SU-DHL-6 (cell line): ENCODE measurements around the gene HOXB3.

Experiments used
- H2AFZ ChIP-seq: fragments of 200-600 bp; sonication (generic); 2 replicates; pipeline ENCODE4 v1.6.1; 2014; ENCODE audit warnings: low read depth, mild to moderate bottlenecking, moderate library complexity, mixed read lengths, antibody characterized with exemption, low read length; ENCODE audit not compliant: severe bottlenecking
- H3F3A ChIP-seq: fragments of 200-600 bp; shearing (Covaris generic); 2 replicates; pipeline ENCODE4 v1.6.0; 2016; ENCODE audit warnings: antibody characterized with exemption, mild to moderate bottlenecking; ENCODE audit not compliant: insufficient read depth
- H3K27ac ChIP-seq: fragments of 200-600 bp; sonication (generic); 2 replicates; pipeline ENCODE4 v1.5.1; 2016; ENCODE audit warnings: low read depth, mild to moderate bottlenecking, low read length, moderate library complexity, mixed read lengths
- H3K27me3 ChIP-seq: fragments of 200-600 bp; sonication (generic), shearing (Covaris generic); 2 replicates; pipeline ENCODE4 v1.6.0; 2014; ENCODE audit warnings: mild to moderate bottlenecking, low read length
- H3K36me3 ChIP-seq: fragments of 200-600 bp; sonication (generic); 2 replicates; pipeline ENCODE4 v1.6.1; 2014; ENCODE audit warnings: mild to moderate bottlenecking, low read length, mixed read lengths
- H3K4me2 ChIP-seq: fragments of 300-600, 200-600 bp; shearing (Covaris generic), sonication (generic); 2 replicates; pipeline ENCODE4 v1.6.0; 2014; ENCODE audit warnings: low read length, low read depth, mild to moderate bottlenecking; ENCODE audit not compliant: poor library complexity, severe bottlenecking
- H3K4me3 ChIP-seq: fragments of 200-600 bp; sonication (generic); 2 replicates; pipeline ENCODE4 v1.5.1; 2014; ENCODE audit warnings: antibody characterized with exemption, low read length, mild to moderate bottlenecking, mixed read lengths; ENCODE audit not compliant: insufficient read depth, poor library complexity, severe bottlenecking
- H3K79me2 ChIP-seq: fragments of 200-600 bp; sonication (generic); 2 replicates; pipeline ENCODE4 v1.6.1; 2014; ENCODE audit warnings: mild to moderate bottlenecking, low read length, moderate library complexity; ENCODE audit not compliant: insufficient read depth
- H3K9ac ChIP-seq: fragments of 200-600 bp; sonication (generic); 2 replicates; pipeline ENCODE4 v1.7.0; 2014; ENCODE audit warnings: mild to moderate bottlenecking, low read length
- H3K9me2 ChIP-seq: fragments of 200-600 bp; sonication (generic); replicated peaks from 2 replicates; pipeline ENCODE4 v1.6.1; 2014; ENCODE audit warnings: low read length; ENCODE audit not compliant: insufficient read depth
- H3K9me3 ChIP-seq: fragments of 200-600 bp; sonication (generic); 2 replicates; pipeline ENCODE4 v1.6.1; 2014; ENCODE audit warnings: low read length, mixed read lengths; ENCODE audit not compliant: insufficient read depth
- H4K20me1 ChIP-seq: fragments of 200-600 bp; sonication (generic); 2 replicates; pipeline ENCODE4 v1.6.1; 2014; ENCODE audit warnings: low read depth, mild to moderate bottlenecking, antibody characterized with exemption, low read length, moderate library complexity, mixed read lengths
- EZH2phosphoT487 ChIP-seq: fragments of 200-600 bp; sonication (generic), shearing (Covaris generic); conservative IDR thresholded peaks from 2 replicates; pipeline ENCODE4 v1.6.1; 2018; ENCODE audit warnings: mild to moderate bottlenecking, antibody characterized with exemption, low read length, moderate library complexity, mixed read lengths
- TF ChIP-seq, protein P1 (sequence below): fragments of 200-600 bp; sonication (generic); IDR thresholded peaks from one replicate; pipeline ENCODE4 v1.5.1; 2017; ENCODE audit warnings: antibody characterized with exemption, mild to moderate bottlenecking, low read length, moderate library complexity; ENCODE audit not compliant: insufficient read depth, poor library complexity, severe bottlenecking

HOXB3 gene

DNA sequence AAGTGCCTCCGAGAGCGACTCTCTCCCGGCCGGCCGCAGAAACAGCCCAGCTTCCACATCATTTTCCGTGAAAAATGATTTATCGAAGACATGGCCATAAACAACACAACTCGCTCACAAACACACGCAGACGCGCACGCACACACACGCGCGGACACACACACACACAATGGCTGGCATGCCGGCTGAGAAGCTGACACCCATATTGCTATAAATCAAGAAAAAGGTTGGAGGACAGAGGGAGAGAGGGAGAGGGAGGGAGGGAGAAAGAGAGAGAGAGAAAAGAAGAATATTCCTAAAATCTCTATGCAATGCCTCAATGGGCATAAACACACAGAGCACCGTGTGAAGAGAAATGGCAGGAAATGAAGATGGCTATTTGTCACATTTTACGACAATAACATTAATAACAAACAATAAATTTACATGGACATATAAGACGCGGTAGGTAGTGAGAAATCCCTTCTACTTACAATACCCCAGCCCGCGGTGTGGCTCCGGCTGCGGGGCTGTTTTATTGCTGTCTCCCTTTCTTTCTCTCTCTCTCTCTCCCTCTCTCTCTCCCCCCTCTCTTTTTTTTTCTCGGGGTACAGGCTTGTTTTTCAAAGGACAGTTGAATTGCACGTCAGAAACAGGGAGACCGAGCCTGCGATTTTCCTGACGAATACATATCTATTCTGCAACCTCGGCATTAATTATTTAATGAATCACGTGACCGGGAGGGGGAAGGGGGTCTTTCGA lies 21.4 kb downstream of the HOXB3 start:
- Histone ChIP-seq H3K4me2 (no peak overlapping the region), H3K27me3 (no peaks in the 10 kb centered on the region), H3K27ac (no peak overlapping the region), H3K9me3 (no peaks in the 10 kb centered on the region), H3K4me3 (no peak overlapping the region), H3F3A (no peaks in the 10 kb centered on the region), H3K9ac (no peak overlapping the region), H3K79me2 (no peaks in the 10 kb centered on the region), H3K9me2 (no peaks in the 10 kb centered on the region), H4K20me1 (no peaks in the 10 kb centered on the region), H2AFZ (no peak overlapping the region), H3K36me3 (no peaks in the 10 kb centered on the region)
- TF ChIP-seq, protein P1, sequence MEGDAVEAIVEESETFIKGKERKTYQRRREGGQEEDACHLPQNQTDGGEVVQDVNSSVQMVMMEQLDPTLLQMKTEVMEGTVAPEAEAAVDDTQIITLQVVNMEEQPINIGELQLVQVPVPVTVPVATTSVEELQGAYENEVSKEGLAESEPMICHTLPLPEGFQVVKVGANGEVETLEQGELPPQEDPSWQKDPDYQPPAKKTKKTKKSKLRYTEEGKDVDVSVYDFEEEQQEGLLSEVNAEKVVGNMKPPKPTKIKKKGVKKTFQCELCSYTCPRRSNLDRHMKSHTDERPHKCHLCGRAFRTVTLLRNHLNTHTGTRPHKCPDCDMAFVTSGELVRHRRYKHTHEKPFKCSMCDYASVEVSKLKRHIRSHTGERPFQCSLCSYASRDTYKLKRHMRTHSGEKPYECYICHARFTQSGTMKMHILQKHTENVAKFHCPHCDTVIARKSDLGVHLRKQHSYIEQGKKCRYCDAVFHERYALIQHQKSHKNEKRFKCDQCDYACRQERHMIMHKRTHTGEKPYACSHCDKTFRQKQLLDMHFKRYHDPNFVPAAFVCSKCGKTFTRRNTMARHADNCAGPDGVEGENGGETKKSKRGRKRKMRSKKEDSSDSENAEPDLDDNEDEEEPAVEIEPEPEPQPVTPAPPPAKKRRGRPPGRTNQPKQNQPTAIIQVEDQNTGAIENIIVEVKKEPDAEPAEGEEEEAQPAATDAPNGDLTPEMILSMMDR: no peak
- no peak for TF ChIP-seq EZH2phosphoT487

DNA sequence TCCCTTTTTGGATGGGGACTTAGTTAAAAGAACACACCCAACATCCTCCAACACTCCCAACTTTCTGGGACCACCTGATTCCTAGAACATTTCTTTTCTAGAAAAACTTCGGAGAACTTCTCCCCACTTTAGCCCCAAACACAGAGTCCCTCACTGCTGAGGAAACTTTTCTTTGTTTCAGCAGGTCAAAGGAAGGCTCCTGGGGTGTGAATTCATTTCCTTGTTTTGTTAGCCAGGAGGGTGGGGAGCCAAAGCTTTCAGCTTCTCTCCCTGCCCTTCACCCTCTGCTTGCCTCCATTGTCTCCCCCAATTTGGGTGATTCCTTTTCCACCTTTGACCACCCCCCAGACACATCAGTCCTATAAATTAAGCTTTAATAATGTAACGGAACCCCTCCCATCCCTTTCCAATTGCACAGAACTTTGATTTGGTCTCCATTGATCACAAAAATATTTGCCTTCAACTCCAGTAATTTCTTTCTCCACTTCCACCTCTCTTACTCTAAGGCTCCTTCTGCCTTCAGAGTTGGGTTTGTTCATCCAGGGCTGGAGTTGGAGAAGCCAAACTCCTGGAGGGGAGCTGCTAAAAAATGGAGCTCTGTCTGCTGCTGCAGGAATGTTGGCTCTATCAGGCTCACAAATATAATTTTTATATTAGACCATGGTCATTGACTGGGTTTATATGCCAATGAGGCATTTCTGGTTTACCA lies 22.2 kb downstream of the HOXB3 start:
- H3K4me2 ChIP-seq: no peak overlapping the region
- no peaks in the 10 kb centered on the region for H3K27me3 ChIP-seq
- no peak overlapping the region for H3K9ac ChIP-seq
- no peaks in the 10 kb centered on the region for H3K9me3 ChIP-seq
- H3K36me3 ChIP-seq: no peaks in the 10 kb centered on the region
- H3F3A ChIP-seq: no peaks in the 10 kb centered on the region
- H3K9me2 ChIP-seq: no peaks in the 10 kb centered on the region
- H4K20me1 ChIP-seq: no peaks in the 10 kb centered on the region
- TF ChIP-seq, protein P1: no peak
- TF ChIP-seq EZH2phosphoT487: no peak
- H2AFZ ChIP-seq: no peak overlapping the region
- H3K4me3 ChIP-seq: no peak overlapping the region
- H3K79me2 ChIP-seq: no peaks in the 10 kb centered on the region
- H3K27ac ChIP-seq: no peak overlapping the region

- Histone ChIP-seq H3K36me3 (no peaks in the 10 kb centered on the region), H3K9ac (no peak overlapping the region)
Measured at GRCh38 chr17:48567209-48567608, 22.8 kb downstream of the HOXB3 start.

More at GRCh38 chr17:48567209-48567608, 22.8 kb downstream of the HOXB3 start:
- Histone ChIP-seq H3K27me3 (no peaks in the 10 kb centered on the region), H2AFZ (no peak overlapping the region), H3K9me3 (no peaks in the 10 kb centered on the region), H3K9me2 (no peaks in the 10 kb centered on the region), H3K79me2 (no peaks in the 10 kb centered on the region), H3K27ac (no peak overlapping the region), H3K4me3 (no peak overlapping the region), H3K4me2 (no peak overlapping the region), H3F3A (no peaks in the 10 kb centered on the region), H4K20me1 (no peaks in the 10 kb centered on the region)
- TF ChIP-seq, protein P1: no peak
- no peak for TF ChIP-seq EZH2phosphoT487
